Activated CD8-positive, alpha-beta memory T cell treated with anti-CD3 and anti-CD28 coated beads, Interleukin-2, amount 50 U/mL, for 4 hours (primary cell): Measurements from ENCODE around the gene PPP5C.
"Not testable (repeated sequence)": the region's sequence is repeated elsewhere in the genome, so short reads cannot be mapped to it uniquely, and the experiment has no call there.

Experiments used
- DNase-seq: peaks from one replicate; pipeline ENCODE4 v3.0.0-alpha.2; 2020

Gene PPP5C

GRCh38 chr19:46386996-46387712 is 40.3 kb downstream of the PPP5C start:
- no peak for DNase-seq

GRCh38 chr19:46387713-46388130 is 40.8 kb downstream of the PPP5C start:
- DNase-seq: no peak

GRCh38 chr19:46388311-46389095 is 41.6 kb downstream of the PPP5C start:
- DNase-seq: no peak

- DNase-seq: no peak
Measured at GRCh38 chr19:46390121-46390858, 43.4 kb downstream of the PPP5C start.

GRCh38 chr19:46390866-46391265 is 44.0 kb downstream of the PPP5C start:
- no peak for DNase-seq

GRCh38 chr19:46391296-46392251 is 44.7 kb downstream of the PPP5C start:
- DNase-seq: no peak

- DNase-seq: no peak
Measured at GRCh38 chr19:46392252-46392801, 45.4 kb downstream of the PPP5C start.

GRCh38 chr19:46392837-46393236 is 46.0 kb downstream of the PPP5C start:
- no peak for DNase-seq

GRCh38 chr19:46393456-46394401 is 46.8 kb downstream of the PPP5C start:
- DNase-seq: no peak

- no peak for DNase-seq
Measured at GRCh38 chr19:46394402-46394797, 47.5 kb downstream of the PPP5C start.

GRCh38 chr19:46397801-46398479 is 51.1 kb downstream of the PPP5C start:
- DNase-seq: not testable (repeated sequence)

- DNase-seq: no peak
Measured at GRCh38 chr19:46402725-46403124, 55.8 kb downstream of the PPP5C start.

- DNase-seq: no peak
Measured at GRCh38 chr19:46404055-46404752, 57.3 kb downstream of the PPP5C start.

- no peak for DNase-seq
Measured at GRCh38 chr19:46404753-46405468, 58.0 kb downstream of the PPP5C start.

- no peak for DNase-seq
Measured at GRCh38 chr19:46406976-46407375, 60.1 kb downstream of the PPP5C start.

GRCh38 chr19:46407856-46408663 is 61.2 kb downstream of the PPP5C start:
- DNase-seq: no peak

- no peak for DNase-seq
Measured at GRCh38 chr19:46408664-46409039, 61.8 kb downstream of the PPP5C start.

- no peak for DNase-seq
Measured at GRCh38 chr19:46409191-46409590, 62.3 kb downstream of the PPP5C start.
